Glutamatergic neuron (in vitro differentiated cells): ENCODE results near the gene MYOCD. TPM values are rescaled to one million over a fixed set of nuclear protein-coding genes. Genes with fewer than 3 reads are reported as not detected.
A peak's percentile ranks its signal among the peaks of the same experiment; 100 is the strongest.

Source experiments
- DNase-seq: peaks from one replicate; pipeline ENCODE4 v3.0.0; 2022
- H3K27ac Mint-ChIP-seq: one replicate; pipeline ENCODE4 v1.8.0; 2020; ENCODE audit warnings: mild to moderate bottlenecking, mixed read lengths, inconsistent platforms; ENCODE audit not compliant: unreplicated experiment
- H3K27me3 Mint-ChIP-seq: one replicate; pipeline ENCODE4 v1.8.0; 2020; ENCODE audit warnings: mild to moderate bottlenecking, moderate library complexity, mixed read lengths, inconsistent platforms; ENCODE audit not compliant: unreplicated experiment
- H3K36me3 Mint-ChIP-seq: one replicate; pipeline ENCODE4 v1.8.0; 2020; ENCODE audit warnings: mild to moderate bottlenecking, mixed read lengths, inconsistent platforms; ENCODE audit not compliant: unreplicated experiment
- H3K4me1 Mint-ChIP-seq: one replicate; pipeline ENCODE4 v1.8.0; 2020; ENCODE audit warnings: mild to moderate bottlenecking, low read depth, mixed read lengths, inconsistent platforms; ENCODE audit not compliant: unreplicated experiment
- H3K4me3 Mint-ChIP-seq: one replicate; pipeline ENCODE4 v1.8.0; 2020; ENCODE audit warnings: mild to moderate bottlenecking, mixed read lengths, inconsistent platforms; ENCODE audit not compliant: unreplicated experiment
- H3K9me3 Mint-ChIP-seq: one replicate; pipeline ENCODE4 v1.8.0; 2020; ENCODE audit warnings: mild to moderate bottlenecking, moderate library complexity, mixed read lengths, inconsistent platforms; ENCODE audit not compliant: unreplicated experiment
- total RNA-seq: library from RNA; stranded (reverse); fragmentation: NEBNext Ultra II Directional; extraction: Animal tissue kit (Norgen Biotek cat#: 25700); gene quantifications from one replicate; pipeline ENCODE4 v1.2.1, GENCODE V29; 2021; ENCODE audit not compliant: unreplicated experiment
- TF ChIP-seq, protein P1 (sequence below): fragments of 200-600 bp; sonication (generic); IDR thresholded peaks from one replicate; pipeline ENCODE4 v1.5.0; 2021; ENCODE audit not compliant: partially characterized antibody, unreplicated experiment

Gene MYOCD
- total RNA-seq, 1 donor from 2014 or later, result not detected

DNA sequence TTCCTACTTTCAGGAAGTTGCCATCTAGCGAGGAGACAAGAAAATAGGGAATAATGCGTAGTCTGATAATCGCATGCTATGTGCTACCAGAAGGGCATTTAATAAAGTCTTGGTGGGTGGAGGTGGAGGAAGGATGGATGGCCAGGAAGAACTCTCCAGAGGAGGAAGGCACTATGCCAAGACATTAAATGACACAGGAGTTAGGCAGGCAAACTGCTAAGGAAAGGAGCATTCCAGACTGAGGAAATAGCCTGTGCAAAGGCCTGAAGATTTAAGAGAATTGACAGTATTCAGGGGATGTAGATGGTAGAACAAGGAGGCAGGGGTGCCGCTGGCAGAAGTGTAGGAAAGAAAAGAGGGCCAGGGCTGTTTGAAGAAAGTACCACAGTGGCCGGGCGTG, 104.3 kb downstream of the MYOCD start:
- peaks cover 3% of the 10 kb centered on the region for H3K27me3 Mint-ChIP-seq
- no peak overlapping the region for H3K4me3 Mint-ChIP-seq
- H3K36me3 Mint-ChIP-seq, result no peaks in the 10 kb centered on the region
- H3K4me1 Mint-ChIP-seq, result peaks cover 24% of the 10 kb centered on the region
- H3K9me3 Mint-ChIP-seq, result peaks cover 3% of the 10 kb centered on the region
- no peak overlapping the region for H3K27ac Mint-ChIP-seq
- TF ChIP-seq, protein P1, sequence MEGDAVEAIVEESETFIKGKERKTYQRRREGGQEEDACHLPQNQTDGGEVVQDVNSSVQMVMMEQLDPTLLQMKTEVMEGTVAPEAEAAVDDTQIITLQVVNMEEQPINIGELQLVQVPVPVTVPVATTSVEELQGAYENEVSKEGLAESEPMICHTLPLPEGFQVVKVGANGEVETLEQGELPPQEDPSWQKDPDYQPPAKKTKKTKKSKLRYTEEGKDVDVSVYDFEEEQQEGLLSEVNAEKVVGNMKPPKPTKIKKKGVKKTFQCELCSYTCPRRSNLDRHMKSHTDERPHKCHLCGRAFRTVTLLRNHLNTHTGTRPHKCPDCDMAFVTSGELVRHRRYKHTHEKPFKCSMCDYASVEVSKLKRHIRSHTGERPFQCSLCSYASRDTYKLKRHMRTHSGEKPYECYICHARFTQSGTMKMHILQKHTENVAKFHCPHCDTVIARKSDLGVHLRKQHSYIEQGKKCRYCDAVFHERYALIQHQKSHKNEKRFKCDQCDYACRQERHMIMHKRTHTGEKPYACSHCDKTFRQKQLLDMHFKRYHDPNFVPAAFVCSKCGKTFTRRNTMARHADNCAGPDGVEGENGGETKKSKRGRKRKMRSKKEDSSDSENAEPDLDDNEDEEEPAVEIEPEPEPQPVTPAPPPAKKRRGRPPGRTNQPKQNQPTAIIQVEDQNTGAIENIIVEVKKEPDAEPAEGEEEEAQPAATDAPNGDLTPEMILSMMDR, result no peak
- no peak for DNase-seq

DNA sequence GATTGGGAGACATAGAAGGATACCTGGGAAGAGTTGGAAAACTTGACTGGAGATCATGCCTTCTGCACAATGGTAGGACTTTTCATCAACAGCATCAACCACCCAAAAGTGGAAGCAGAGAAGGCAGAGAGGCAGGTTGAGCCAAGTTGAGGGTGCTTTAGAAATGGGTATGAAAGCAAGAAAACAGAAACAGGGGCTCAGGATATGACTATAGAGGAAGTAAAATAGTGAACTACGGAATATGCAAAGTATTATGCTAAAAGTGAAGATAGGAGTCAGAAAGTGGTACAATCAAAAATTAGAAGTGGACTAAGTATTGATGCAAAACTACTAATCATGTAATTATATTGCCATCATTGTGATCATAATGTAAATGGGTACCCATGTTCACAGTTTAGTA, 107.5 kb downstream of the MYOCD start:
- TF ChIP-seq, protein P1, result no peak
- Mint-ChIP-seq H3K27ac (no peak overlapping the region), H3K9me3 (peaks cover 3% of the 10 kb centered on the region), H3K4me1 (peaks cover 13% of the 10 kb centered on the region), H3K27me3 (peaks cover 3% of the 10 kb centered on the region), H3K4me3 (no peak overlapping the region), H3K36me3 (no peaks in the 10 kb centered on the region)
- DNase-seq, result no peak

DNA sequence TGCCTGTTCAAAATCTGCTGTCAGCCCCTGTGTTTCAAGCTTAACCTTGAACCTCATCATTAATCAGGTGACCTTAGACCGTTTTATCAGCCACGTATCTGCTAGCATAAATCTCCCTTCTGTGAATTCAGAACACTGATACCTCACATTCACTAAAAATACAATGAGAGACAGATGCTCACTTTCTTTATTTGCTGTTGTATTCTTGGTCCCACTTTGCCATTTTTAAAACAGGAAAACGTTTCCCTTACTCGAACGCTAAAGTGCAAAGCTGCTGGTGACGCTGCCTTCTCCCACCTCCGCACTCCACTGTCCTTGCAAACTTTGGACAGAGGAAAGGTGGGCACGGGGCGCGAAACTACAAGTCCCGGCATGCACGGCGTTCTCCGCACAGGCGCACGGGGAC, 123.4 kb downstream of the MYOCD start:
- Mint-ChIP-seq H3K27me3 (peaks cover 4% of the 10 kb centered on the region), H3K36me3 (no peaks in the 10 kb centered on the region), H3K27ac (peak overlapping the region; percentile 66), H3K9me3 (peaks cover 5% of the 10 kb centered on the region), H3K4me1 (peaks cover 19% of the 10 kb centered on the region), H3K4me3 (peak overlapping the region; percentile 75)
- DNase-seq, result no peak
- TF ChIP-seq, protein P1, result no peak

DNA sequence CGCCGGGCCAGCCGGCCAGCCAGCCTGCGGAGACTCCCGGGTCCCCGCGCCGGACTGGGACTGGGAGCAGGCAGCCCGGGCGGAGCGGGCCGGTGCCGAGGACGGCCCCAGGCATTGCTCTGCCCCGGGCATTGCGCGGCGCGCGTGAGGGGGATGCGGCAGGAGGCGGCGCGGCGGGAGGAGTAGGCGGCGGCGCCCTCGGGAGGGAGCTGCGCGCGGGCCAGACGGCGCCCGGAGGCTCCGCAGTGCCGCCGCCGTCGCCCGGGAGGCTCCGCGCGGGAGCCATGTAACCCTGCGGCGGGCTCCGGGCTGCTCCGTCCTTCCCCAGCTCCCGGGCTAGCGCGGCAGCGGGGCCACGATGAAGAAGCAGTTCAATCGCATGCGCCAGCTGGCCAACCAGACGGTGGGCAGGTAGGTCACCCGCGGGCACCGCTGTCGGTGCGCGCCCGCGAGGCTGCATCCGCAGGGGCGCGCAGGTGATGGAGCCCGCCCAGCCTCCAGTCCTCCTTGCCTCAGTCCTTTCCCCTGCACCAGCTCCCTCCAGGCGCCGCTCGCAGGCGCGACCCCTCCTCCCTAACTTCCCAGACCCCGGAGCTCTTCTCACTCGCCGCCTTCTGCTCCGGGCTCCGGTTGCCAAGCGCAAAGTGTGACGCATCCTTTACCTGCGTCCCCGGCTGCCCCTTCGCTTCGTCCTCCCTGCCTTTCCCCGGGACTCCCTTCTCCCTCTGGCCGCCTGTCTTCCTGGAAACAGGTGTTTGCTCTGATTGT, 124.0 kb downstream of the MYOCD start, which contains the start of gene ARHGAP44:
Gene ARHGAP44 (plus strand): TSS at position 18 of the 768 bp plus-strand sequence. CDS start 341 bp downstream, at position 359.
- Mint-ChIP-seq H3K27me3 (peaks cover 4% of the 10 kb centered on the region), H3K4me1 (peaks cover 19% of the 10 kb centered on the region), H3K9me3 (peaks cover 5% of the 10 kb centered on the region), H3K36me3 (no peaks in the 10 kb centered on the region), H3K4me3 (peak within 1 kb of the TSS; percentile 94), H3K27ac (peak within 1 kb of the TSS; percentile 87)
- TF ChIP-seq, protein P1, result no peak
- DNase-seq, result peak; percentile 88
